GM12892 (cell line): ENCODE results near the gene DOCK9.
A peak's percentile ranks its signal among the peaks of the same experiment; 100 is the strongest.

ENCODE experiments used
- DNase-seq: peaks from one replicate; pipeline ENCODE4 v3.0.0; 2011; ENCODE audit not compliant: insufficient read length
- FAIRE-seq: peaks from 2 replicates; lab custom pipeline; 2011; peaks lifted over from hg19 to GRCh38; lab: Jason Lieb, UNC
- POLR2A ChIP-seq: IDR thresholded peaks from 2 replicates; pipeline ENCODE4 v1.6.1; 2011; ENCODE audit warnings: low read depth, low read length, control low read depth
- POLR2AphosphoS5 ChIP-seq: IDR thresholded peaks from 2 replicates; pipeline ENCODE4 v1.6.1; 2011; ENCODE audit warnings: low read depth, low read length, control low read depth
- TAF1 ChIP-seq: IDR thresholded peaks from 2 replicates; pipeline ENCODE4 v1.6.1; 2011; ENCODE audit warnings: low read depth, mild to moderate bottlenecking, control low read depth, low read length, borderline replicate concordance

Gene DOCK9

GRCh38 chr13:98875146-98875729, 102.6 kb downstream of the DOCK9 start:
- DNase-seq = no peak
- TF ChIP-seq POLR2AphosphoS5 (no peak), TAF1 (no peak), POLR2A (no peak)
- no peak for FAIRE-seq

DNA sequence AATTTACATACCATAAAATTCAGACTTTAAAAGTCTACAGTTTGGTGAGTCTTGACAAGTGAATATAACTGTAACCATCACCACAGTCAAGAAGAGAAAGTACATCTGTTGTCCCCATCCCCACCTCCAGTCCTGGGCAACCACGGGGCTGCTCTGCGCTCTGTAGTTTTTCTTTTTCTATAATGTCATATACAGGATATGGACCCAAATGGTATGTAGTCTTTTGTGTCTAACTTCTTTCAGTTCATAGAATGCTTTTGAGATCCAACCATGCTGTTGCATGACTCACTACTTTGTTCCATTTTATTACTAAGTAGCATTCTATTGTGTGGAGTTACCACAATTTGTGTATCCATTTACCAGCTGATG, 103.9 kb downstream of the DOCK9 start:
- FAIRE-seq = no peak
- DNase-seq = no peak
- TF ChIP-seq POLR2AphosphoS5 (no peak), TAF1 (no peak), POLR2A (no peak)

DNA sequence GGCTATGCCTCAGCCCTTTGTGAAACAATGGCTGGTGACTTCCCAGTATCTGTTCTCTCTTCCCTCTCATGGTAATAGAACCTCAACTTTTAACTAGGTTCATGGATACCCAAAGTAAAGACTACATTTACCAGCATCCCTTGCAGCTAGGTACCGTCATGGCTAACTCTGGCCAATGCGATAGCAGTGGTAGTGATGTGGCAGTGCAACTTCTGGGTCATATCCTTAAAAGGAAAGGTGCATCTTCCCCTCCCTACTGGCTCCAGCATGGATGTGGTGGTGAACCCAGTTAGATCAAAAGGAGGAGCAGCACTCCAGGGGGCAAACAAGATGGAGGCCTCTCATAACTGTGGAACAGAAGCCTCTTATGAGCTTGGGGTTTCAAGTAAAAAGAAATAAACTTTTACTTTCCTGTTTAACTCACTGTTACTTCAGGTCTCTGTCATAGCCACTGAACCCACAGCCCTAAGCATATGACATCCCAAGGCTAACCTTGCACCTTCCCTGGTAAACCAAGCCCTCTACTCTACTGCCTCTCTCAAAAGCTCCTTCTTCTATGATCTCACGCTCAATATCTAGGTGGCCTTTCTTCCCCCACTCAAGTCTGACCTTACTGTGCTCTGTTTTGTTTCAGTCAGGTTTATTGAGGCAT, 104.4 kb downstream of the DOCK9 start:
- TF ChIP-seq TAF1 = no peak
- no peak for TF ChIP-seq POLR2AphosphoS5
- TF ChIP-seq POLR2A = no peak
- no peak for DNase-seq
- FAIRE-seq = no peak

DNA sequence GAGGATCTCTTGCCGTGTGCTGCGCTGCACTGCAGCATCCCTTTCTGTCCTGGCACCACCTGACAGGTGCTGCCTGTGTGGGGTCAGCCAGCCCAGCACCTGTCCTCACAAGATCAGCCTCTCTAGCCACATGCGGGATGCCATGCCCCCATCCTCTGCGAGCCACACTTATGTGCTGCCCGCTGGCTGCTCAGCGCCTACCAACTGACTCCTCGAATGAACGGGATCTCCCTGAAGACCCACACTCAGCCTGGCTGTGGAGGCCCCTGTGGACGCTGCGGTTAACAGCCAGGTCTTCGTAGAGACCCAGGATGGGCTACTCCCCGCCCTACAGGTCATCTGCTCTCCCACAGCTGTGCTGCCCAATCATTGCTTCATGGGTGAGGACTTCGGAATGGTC, 106.1 kb downstream of the DOCK9 start:
- FAIRE-seq = no peak

GRCh38 chr13:98869408-98870090, 108.3 kb downstream of the DOCK9 start:
- TF ChIP-seq TAF1 (no peak), POLR2AphosphoS5 (no peak), POLR2A (no peak)
- FAIRE-seq = no peak
- DNase-seq = no peak

More for the DNA sequence above, 106.1 kb downstream of the DOCK9 start:
- no peak for TF ChIP-seq POLR2A
- no peak for TF ChIP-seq POLR2AphosphoS5
- no peak for TF ChIP-seq TAF1
- no peak for DNase-seq

DNA sequence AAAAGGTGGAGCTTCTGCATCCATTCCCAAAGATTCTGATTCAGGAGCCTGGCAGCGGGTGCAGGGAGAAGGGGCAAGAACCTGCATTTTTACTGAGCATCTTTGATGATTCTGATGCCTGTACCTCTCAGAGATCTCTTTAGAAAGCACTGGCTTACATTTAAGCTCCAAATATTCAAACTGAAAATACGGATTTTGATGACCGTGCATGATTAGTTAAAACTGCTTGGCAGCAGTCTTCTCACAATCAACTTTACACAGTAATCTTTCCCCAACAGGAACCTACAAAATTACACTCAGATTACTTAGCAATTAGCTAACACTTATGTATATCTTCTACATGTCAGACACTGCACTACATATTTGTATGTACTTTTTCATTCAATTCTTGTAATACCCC, 108.9 kb downstream of the DOCK9 start:
- no peak for FAIRE-seq
- TF ChIP-seq POLR2A (no peak), TAF1 (no peak), POLR2AphosphoS5 (no peak)

DNA sequence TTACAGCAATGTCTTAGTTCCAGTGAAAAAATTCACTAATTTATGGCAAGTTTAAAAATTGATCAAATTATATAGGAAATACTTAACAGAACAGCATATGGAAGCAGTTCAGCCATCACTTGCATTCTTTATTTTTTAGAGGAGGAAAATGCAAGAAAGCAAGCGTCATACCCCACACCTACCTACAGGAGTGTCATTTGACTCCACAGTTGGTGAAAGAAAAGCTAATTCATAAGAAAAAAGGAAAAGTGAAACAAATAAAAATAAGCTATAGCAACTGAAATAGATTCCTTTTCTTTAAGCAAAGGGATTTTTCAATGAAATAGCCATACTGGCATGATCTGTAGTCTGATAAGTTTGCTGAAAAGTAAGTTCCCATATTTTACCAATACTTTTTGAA, 111.0 kb downstream of the DOCK9 start:
- FAIRE-seq = no peak
- TF ChIP-seq POLR2A (no peak), TAF1 (no peak), POLR2AphosphoS5 (no peak)
- no peak for DNase-seq

More for the DNA sequence above, 108.9 kb downstream of the DOCK9 start:
- no peak for DNase-seq

DNA sequence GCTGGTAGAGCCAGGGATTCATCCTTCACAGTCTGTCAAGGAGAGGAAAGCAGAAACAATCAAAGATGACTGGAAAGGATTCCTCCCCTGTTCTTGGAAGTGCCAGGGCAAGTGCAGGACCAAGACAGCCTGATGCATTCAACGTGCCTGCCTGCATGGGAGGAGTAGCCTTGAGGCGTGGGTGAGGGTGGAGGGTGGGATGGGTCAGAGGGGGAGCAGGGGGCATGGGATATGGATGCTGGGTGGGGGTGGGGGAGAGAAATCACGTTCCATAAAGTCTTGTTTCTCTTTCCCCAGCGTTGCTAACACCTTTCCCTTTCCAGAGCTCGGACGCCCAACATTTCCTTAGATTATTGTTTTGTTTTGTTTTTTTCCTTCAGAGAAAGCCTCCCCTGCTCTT, 117.4 kb downstream of the DOCK9 start:
- no peak for FAIRE-seq
- TF ChIP-seq POLR2AphosphoS5 (no peak), TAF1 (no peak), POLR2A (no peak)
- no peak for DNase-seq

DNA sequence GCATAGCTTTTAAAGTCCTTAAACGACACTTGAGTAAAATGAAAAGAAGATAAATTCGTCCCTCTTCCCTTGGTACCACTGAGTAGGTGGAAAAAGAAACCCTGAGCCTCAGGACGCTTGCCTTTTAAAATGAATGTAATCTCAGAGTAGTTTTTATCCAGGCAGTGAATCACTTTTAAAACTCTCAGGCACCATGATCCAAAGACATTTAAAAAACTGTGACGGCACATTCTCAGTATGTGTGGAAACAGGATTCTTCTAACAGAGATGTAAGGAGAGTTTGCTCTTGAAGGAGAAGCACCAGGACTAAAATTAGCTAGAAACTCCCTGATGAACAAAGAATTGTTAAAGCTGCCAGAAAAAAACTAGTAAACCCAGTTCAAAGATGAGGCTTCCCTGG, 119.7 kb downstream of the DOCK9 start:
- FAIRE-seq (no peak), DNase-seq (no peak)
- TF ChIP-seq POLR2AphosphoS5 (no peak), TAF1 (no peak), POLR2A (no peak)

GRCh38 chr13:98856983-98857382, 120.9 kb downstream of the DOCK9 start:
- DNase-seq = no peak
- TF ChIP-seq POLR2AphosphoS5 = no peak
- TF ChIP-seq POLR2A = no peak
- TF ChIP-seq TAF1 = no peak
- no peak for FAIRE-seq

DNA sequence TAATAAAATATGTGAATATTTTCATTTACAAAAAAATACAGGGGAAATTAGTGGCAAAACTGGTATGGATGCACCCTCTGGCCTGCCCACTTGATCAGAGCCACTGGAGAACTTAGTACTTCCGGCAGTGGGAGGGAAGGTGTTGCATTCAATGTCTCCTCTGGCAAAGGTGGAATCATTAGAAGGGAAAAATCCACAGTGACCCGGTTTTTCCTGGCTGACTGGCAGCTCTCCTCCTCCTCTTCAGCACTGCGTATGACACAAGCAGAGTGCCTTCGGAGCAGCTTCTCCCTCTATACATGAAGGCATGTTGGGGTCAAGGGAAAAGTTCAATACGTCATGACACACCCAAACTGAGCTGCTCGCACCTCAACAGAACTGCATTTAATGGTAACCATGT, 123.4 kb downstream of the DOCK9 start:
- TF ChIP-seq TAF1 = no peak
- TF ChIP-seq POLR2A = no peak
- TF ChIP-seq POLR2AphosphoS5 = no peak
- no peak for DNase-seq
- no peak for FAIRE-seq

DNA sequence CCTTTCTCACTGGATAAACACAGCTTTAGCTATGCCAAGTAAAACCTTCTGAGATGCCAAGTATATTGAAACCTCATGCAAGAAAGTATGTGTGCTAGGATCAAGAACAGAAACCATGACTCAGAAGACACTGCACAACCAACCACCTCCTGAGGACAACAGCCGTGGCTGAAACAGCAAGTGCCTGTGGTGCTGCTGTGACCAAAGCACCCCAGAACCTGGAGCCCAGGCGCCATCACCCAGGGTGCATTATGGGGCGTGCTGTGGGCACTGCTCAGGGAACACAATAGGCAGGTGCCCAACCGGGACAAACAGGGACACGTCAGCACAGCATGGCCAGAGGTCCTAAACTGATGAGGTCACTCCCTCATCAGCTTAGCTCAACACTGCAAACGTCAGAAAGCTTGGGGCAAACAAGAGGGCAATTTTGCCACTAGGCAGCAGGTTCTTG, 124.1 kb downstream of the DOCK9 start:
- FAIRE-seq = peak; percentile 76
- peak; percentile 25 for DNase-seq
- TF ChIP-seq POLR2AphosphoS5 (no peak), POLR2A (no peak), TAF1 (no peak)
